Kidney (tissue), 14 donors: ENCODE results near the gene PRSS48. TPM values are rescaled to one million over a fixed set of nuclear protein-coding genes. Genes with fewer than 3 reads are reported as not detected.

Source experiments
- DNase-seq, 5 donors: peaks; one replicate each; pipeline ENCODE4 v3.0.0-alpha.2; 2013 to 2020
- FAIRE-seq: peaks from 2 replicates; lab custom pipeline; 2012; peaks lifted over from hg19 to GRCh38; lab: Jason Lieb, UNC
- H3K27ac ChIP-seq, 2 donors: one replicate each; pipeline ENCODE4 v1.7.0; 2013; ENCODE audit warnings: low read depth in 2 of 2, low read length in 2 of 2, inconsistent platforms in 1 of 2
- H3K27me3 ChIP-seq: one replicate; pipeline ENCODE4 v1.7.1; 2013; ENCODE audit warnings: low read length, inconsistent platforms; ENCODE audit not compliant: control insufficient read depth, insufficient read depth
- H3K36me3 ChIP-seq, 3 donors: one replicate each; pipeline versions ENCODE4 v1.7.0 to v1.7.1; 2013; ENCODE audit warnings: low read length in 3 of 3, control low read depth in 1 of 3, inconsistent platforms in 1 of 3; ENCODE audit not compliant: insufficient read depth in 3 of 3, control insufficient read depth in 2 of 3
- H3K4me1 ChIP-seq, 3 donors: one replicate each; pipeline versions ENCODE4 v1.7.0 to v1.7.1; 2013; ENCODE audit warnings: low read length in 3 of 3, inconsistent platforms in 1 of 3, low read depth in 1 of 3; ENCODE audit not compliant: control insufficient read depth in 2 of 3, insufficient read depth in 2 of 3
- H3K4me3 ChIP-seq, 3 donors: one replicate each; pipeline versions ENCODE4 v1.7.0 to v1.8.1; 2013; ENCODE audit warnings: low read length in 3 of 3, control low read depth in 1 of 3, inconsistent platforms in 1 of 3
- H3K9ac ChIP-seq, 3 donors: one replicate each; pipeline versions ENCODE4 v1.7.0 to v1.7.1; 2013; ENCODE audit warnings: low read length in 3 of 3, control low read depth in 1 of 3, inconsistent platforms in 1 of 3
- H3K9me3 ChIP-seq, 3 donors: one replicate each; pipeline versions ENCODE4 v1.7.0 to v1.7.1; 2013; ENCODE audit warnings: low read length in 3 of 3, control low read depth in 1 of 3, inconsistent platforms in 1 of 3; ENCODE audit not compliant: control insufficient read depth in 2 of 3, insufficient read depth in 1 of 3
- intact Hi-C: fragments of 100-400 bp; cut with DNase I; formaldehyde crosslinking; loops from one replicate; pipeline ENCODE4 v1.11.1; 2022
- polyA plus RNA-seq: library from polyadenylated mRNA; stranded (reverse); fragments of 350-450 nt; fragmentation: Illumina TruSeq; extraction: RNeasy Lipid Tissue Mini Kit (QIAGEN cat#74804); gene quantifications from one replicate; pipeline ENCODE4 v1.2.3, GENCODE V29; 2014; ENCODE audit warnings: low read depth, low replicate concordance; ENCODE audit not compliant: insufficient read depth
- total RNA-seq: library from RNA; stranded (reverse); fragmentation: NEBNext Ultra II Directional; extraction: Animal tissue kit (Norgen Biotek cat#: 25700); gene quantifications from one replicate; pipeline ENCODE4 v1.2.1, GENCODE V29; 2021
- TF ChIP-seq, protein P1 (sequence below): IDR thresholded peaks from 3 replicates; pipeline ENCODE4 v1.5.1; 2012; ENCODE audit warnings: mild to moderate bottlenecking, moderate library complexity, borderline replicate concordance; ENCODE audit not compliant: insufficient read depth; ENCODE audit errors: extremely low read depth
- donor health status: control.
- donor health status: control.
- donor health status: control.
- donor health status: control.
- donor health status: control.
- donor health status: DM: yes; HTN: yes; CAD: no.
- donor health status: Normal renal cell carcinoma (clear cell type).

PRSS48 gene
- total and polyA plus RNA-seq, 2 donors from 2014 or later, result not detected

DNA sequence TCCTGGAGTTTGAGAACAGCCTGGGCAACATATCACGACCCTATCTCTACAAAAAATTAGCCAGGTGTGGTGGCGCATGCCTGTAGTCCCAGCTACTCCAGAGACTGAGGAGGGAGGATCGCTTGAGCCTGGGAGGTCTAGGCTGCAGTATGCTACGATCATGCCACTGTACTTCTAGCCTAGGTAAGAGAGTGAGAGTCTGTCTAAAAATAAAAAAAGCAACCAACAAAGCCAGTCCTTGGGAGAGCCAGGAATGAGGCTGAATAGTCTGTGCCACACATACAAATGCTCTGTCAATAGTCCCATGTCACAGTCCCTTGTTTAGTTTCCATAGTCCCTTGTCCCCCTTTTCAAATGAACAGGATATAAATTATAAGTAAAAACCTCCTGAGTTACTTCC lies 19.3 kb upstream of the PRSS48 start:
- intact Hi-C loops, result no loop called here
- TF ChIP-seq, protein P1, sequence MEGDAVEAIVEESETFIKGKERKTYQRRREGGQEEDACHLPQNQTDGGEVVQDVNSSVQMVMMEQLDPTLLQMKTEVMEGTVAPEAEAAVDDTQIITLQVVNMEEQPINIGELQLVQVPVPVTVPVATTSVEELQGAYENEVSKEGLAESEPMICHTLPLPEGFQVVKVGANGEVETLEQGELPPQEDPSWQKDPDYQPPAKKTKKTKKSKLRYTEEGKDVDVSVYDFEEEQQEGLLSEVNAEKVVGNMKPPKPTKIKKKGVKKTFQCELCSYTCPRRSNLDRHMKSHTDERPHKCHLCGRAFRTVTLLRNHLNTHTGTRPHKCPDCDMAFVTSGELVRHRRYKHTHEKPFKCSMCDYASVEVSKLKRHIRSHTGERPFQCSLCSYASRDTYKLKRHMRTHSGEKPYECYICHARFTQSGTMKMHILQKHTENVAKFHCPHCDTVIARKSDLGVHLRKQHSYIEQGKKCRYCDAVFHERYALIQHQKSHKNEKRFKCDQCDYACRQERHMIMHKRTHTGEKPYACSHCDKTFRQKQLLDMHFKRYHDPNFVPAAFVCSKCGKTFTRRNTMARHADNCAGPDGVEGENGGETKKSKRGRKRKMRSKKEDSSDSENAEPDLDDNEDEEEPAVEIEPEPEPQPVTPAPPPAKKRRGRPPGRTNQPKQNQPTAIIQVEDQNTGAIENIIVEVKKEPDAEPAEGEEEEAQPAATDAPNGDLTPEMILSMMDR, result no peak

DNA sequence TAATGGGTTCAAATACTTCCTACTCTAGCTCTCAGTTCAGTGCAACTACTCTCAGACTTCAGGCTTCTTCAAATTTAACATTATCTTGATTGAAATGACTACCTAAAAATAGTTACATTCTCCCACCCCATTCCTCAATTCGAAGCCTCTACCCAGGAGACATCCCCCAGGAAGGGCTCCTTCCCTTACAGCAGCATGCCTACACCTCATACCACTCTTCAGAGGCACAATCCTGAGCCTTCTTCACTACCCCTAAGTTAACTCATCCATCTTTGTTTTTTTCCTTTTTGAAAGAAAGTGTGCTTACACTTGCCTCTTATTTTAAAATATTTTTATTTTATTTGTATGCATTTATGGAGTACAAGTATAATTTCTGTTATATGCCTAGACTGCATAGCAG lies 17.2 kb upstream of the PRSS48 start:
- H3K27me3 ChIP-seq, result no peaks in the 10 kb centered on the region
- TF ChIP-seq, protein P1, result no peak
- H3K27ac ChIP-seq, result no peak overlapping the region
- H3K9me3 ChIP-seq, result no peaks in the 10 kb centered on the region
- peaks cover 0 to 3% (median 3%) of the 10 kb centered on the region in 3 donors for H3K4me1 ChIP-seq
- no peaks in the 10 kb centered on the region for H3K36me3 ChIP-seq
- intact Hi-C loops, result no loop called here
- H3K9ac ChIP-seq, result no peak overlapping the region
- no peak overlapping the region for H3K4me3 ChIP-seq
- FAIRE-seq (no peak), DNase-seq (no peak)

More for the DNA sequence above, 19.3 kb upstream of the PRSS48 start:
- Histone ChIP-seq H3K4me1 (peaks cover 0 to 3% (median 3%) of the 10 kb centered on the region in 3 donors), H3K9ac (no peak overlapping the region), H3K27me3 (no peaks in the 10 kb centered on the region), H3K36me3 (no peaks in the 10 kb centered on the region), H3K9me3 (no peaks in the 10 kb centered on the region), H3K4me3 (no peak overlapping the region), H3K27ac (no peak overlapping the region)
- FAIRE-seq, result no peak
- DNase-seq, result no peak

DNA sequence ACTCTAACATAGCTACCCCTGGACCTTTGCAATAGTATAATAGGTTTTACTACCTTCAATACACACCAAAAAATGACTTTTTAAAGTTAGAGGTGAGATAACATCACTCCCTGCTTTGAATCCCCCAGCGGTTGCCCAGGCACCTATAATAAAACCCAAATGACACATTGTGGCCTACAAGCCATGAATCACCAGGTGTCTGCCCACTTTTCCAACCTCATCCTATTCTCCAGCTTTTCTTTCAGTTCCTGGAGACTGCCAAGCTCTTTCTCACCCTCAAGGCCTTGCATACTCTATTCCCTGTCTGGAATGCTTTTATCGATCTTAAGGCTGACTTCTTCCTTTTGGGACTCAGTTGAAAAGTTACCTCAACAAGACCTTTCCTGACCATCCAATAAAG lies 16.4 kb upstream of the PRSS48 start:
- Histone ChIP-seq H3K9me3 (no peaks in the 10 kb centered on the region), H3K27me3 (no peaks in the 10 kb centered on the region), H3K4me1 (peaks cover 0 to 3% (median 3%) of the 10 kb centered on the region in 3 donors), H3K27ac (no peak overlapping the region), H3K4me3 (no peak overlapping the region), H3K9ac (no peak overlapping the region), H3K36me3 (no peaks in the 10 kb centered on the region)
- TF ChIP-seq, protein P1, result no peak
- intact Hi-C loops, result no loop called here
- FAIRE-seq (no peak), DNase-seq (no peak)

DNA sequence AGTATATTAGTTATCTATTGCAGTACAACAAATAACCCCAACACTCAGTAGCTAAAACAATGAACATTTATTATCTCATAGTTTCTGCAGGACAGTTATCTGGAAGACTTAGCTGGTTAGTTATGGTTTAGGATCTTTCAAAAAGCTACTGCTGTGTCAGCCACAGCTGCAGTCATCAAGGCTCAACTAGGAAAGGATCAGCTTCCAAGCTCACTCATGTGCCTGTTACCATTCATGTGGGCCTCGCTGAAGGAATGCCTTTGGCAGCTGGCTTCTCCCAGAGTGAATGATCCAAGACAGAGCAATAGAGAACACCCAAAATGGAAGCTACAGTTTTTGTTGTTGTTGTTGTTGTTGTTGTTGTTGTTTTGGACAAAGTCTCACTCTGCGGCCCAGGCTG lies 13.5 kb upstream of the PRSS48 start:
- TF ChIP-seq, protein P1, result no peak
- H3K27me3 ChIP-seq, result no peaks in the 10 kb centered on the region
- DNase-seq, result no peak
- no peak overlapping the region for H3K27ac ChIP-seq
- no peak for FAIRE-seq
- no peak overlapping the region for H3K4me3 ChIP-seq
- H3K36me3 ChIP-seq, result peaks cover 0 to 2% (median 0%) of the 10 kb centered on the region in 3 donors
- no peaks in the 10 kb centered on the region for H3K9me3 ChIP-seq
- intact Hi-C loops, result no loop called here
- H3K9ac ChIP-seq, result no peak overlapping the region
- H3K4me1 ChIP-seq, result peaks cover 0 to 5% (median 3%) of the 10 kb centered on the region in 3 donors
